ENCODE results near the gene TXNDC11.

DNA sequence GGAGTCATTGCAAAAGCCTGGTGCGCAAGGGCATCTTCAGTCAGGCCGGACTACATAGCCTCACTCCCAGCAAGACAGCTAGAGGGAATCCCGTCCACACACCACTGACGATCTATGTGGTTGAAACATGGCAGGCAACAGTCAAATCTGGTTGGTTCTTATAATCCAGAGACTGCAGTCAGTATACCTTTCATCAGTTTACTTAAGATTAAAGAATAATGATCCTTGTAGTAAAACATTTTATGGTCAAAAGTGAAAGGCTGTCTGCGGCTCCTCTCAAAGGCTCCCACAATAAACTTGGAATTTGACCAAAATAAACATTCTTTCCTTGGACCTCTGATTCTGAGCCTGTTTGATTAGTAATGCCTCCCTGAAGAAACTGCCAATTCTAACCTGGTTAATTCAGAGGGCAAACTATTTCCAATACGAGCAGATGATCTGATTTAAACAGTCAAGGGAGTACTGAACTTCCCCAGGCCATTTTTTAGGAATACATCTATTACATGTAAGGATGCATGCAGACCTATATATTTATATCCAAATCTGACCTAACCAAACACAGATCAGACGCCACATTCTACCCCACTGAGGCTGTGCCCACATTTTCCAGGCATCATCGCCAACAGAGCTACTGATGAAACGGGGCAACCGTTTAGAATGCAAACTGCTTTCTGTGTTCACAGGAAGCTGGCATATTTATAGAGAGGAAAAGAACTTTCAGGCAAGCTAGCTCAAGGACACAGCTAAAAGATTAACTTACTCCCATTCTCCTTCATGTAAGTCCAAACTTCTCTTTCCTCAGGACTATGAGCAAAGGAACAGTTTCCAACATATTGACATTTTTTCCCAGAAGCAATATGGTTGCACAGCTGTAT is 15.3 kb upstream of the TXNDC11 start:
- TF ChIP-seq, protein P1, sequence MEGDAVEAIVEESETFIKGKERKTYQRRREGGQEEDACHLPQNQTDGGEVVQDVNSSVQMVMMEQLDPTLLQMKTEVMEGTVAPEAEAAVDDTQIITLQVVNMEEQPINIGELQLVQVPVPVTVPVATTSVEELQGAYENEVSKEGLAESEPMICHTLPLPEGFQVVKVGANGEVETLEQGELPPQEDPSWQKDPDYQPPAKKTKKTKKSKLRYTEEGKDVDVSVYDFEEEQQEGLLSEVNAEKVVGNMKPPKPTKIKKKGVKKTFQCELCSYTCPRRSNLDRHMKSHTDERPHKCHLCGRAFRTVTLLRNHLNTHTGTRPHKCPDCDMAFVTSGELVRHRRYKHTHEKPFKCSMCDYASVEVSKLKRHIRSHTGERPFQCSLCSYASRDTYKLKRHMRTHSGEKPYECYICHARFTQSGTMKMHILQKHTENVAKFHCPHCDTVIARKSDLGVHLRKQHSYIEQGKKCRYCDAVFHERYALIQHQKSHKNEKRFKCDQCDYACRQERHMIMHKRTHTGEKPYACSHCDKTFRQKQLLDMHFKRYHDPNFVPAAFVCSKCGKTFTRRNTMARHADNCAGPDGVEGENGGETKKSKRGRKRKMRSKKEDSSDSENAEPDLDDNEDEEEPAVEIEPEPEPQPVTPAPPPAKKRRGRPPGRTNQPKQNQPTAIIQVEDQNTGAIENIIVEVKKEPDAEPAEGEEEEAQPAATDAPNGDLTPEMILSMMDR (conservative IDR thresholded peaks at IDR 0.05 in 1 of 2, IDR thresholded peaks at IDR 0.05 in 1 of 2; ENCODE audit: extremely low read depth in 1 of 2, insufficient read depth in 1 of 2, low read depth in 1 of 2, low read length in 2 of 2): no peak
- no peak for TF ChIP-seq EZH2 (IDR thresholded peaks at IDR 0.05; ENCODE audit: borderline replicate concordance, low read length)
